HG03280 (cell line): Measurements from ENCODE around the gene DCDC2C.
"Not testable (repeated sequence)": the region's sequence is repeated elsewhere in the genome, so short reads cannot be mapped to it uniquely, and the experiment has no call there.

Experiments used
- ATAC-seq: cut with Tn5 transposase; IDR thresholded peaks from one replicate; pipeline ENCODE4 v1.9.1; 2021; ENCODE audit warnings: mild to moderate bottlenecking, moderate library complexity; ENCODE audit not compliant: unreplicated experiment

DCDC2C gene

DNA sequence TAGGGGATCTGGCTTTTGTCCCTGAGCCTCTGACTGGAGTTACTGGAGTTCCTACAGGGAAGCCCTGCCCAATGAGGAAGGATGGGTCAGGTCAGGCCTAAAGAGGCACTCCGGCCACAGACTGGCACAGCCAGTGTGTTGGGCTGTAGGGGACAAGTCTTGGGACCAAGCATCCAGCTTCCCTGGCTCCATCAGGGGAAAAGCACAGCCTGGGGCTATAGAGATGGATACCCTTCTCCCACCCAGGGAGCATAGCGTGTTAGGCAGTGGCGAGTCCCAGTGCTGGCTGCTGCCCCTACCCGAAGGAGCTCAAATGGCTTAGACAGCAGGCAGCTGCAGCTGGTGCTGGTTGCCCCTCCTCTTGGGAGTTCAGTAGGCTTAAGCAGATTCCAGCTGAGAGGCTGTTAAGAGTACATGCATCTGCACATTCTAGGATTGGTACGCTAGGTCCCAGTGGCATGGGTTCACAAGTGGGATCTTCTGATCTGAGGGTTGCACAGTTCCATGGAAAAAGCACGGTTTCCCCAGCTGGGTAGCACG, 111.4 kb downstream of the DCDC2C start:
- no peak for ATAC-seq

- not testable (repeated sequence) for ATAC-seq
These were observed 113.8 kb downstream of the DCDC2C start for GRCh38 chr2:3817144-3817543.

GRCh38 chr2:3823748-3824147, 120.4 kb downstream of the DCDC2C start:
- ATAC-seq = no peak

DNA sequence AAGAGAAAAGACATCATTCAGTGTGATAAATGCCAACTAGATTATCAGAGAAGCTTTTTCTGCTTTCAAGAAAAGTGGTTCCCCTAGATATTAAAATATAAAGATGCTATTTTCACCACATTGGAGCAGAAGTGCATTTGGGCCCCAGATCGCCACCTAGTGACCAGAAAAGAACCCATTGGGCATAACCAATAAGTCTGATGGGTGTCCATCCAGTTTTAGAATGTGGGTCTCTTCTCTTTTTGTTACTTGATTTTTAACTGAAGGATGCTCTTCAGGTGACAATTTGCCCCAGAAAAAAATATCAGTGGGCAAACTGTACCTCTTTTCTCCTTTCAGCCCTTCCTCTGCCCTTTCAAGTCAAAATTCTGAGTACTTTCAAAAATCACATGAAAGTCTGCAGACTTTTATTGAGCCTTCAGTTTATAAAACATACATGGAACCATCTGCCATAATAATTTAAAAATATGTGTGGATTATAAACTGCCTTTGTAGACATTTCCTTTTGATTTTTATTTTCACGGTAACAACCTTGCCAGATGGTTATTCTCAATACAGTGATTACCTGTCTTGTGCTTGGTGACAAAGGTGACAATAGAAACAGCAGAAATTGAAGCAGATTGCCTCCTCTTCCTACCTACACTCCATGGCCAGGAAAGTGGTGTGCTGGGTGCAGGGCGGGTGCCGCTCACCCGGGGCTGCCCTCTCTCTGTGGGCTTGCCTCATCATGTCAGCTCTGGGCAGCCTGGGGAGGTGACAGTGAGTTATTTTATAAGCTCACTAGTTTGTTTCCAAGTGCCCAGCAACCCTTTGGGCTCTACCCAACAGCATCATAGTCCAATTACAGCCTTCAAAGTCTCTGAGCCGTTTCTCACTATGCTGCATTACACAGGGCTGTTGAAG, 124.5 kb downstream of the DCDC2C start:
- no peak for ATAC-seq

DNA sequence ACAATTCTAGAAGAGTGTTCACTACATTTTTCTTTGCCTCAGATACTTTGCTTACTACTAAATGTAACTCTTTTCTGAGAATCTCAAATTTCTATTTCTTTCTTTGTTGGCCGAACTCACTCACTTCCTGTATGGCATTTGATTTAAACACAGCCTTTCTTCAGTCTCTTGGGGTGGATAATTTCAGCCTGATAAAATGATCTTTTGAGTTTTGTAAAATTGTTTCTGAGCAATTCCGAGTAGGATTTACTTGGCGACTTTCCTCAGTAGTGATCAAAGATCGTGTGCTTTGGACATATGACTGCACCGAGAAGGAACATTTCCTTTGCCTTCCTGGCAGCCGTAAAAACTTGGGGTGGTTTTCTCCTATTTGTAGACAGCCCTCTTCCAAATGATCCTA, 127.4 kb downstream of the DCDC2C start:
- ATAC-seq = no peak

DNA sequence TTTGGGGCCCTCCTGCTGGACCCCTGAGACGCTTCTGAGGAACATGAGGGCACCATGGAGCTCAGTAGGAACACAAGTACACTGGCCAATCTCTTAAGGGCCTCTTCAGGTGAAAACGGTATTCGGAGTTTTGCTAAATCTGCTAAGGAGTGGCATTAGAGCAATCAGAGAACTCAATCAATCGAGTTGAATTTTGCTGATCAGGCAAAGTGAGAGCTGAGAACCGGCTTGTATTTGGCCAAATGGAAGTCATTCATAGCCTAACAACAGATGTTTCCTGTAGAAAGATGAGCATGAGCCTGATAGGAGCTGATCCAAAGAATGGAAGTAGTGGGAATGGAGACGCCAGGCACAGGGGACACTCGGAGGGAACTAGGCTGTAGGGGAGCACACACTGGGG, 133.7 kb downstream of the DCDC2C start:
- ATAC-seq = no peak

GRCh38 chr2:3838348-3838747, 135.0 kb downstream of the DCDC2C start:
- no peak for ATAC-seq

DNA sequence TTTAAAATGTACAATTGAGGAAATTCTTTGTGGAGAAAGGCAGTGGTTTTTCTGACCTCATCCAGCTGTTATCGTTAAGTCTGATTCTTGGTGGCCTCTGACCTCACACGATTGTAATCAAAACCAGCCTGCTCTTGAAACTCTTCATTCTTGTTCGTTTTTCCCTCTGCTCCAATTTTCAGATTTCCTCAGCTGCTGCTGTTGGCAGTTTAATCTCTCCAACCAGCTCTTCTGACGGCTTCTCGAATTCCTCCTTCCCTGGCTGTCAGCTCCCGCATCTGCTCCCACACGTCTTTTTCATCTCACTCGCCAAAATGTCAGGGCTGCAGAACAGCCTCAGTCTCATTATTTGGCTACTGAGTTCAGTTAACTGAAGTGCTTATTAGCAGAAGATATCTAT, 136.1 kb downstream of the DCDC2C start:
- ATAC-seq = no peak

- ATAC-seq = no peak
These were observed 137.3 kb downstream of the DCDC2C start for GRCh38 chr2:3840611-3841155.

- no peak for ATAC-seq
These were observed 144.2 kb downstream of the DCDC2C start for GRCh38 chr2:3847397-3848052.

- no peak for ATAC-seq
These were observed 145.4 kb downstream of the DCDC2C start for GRCh38 chr2:3848776-3849175.

DNA sequence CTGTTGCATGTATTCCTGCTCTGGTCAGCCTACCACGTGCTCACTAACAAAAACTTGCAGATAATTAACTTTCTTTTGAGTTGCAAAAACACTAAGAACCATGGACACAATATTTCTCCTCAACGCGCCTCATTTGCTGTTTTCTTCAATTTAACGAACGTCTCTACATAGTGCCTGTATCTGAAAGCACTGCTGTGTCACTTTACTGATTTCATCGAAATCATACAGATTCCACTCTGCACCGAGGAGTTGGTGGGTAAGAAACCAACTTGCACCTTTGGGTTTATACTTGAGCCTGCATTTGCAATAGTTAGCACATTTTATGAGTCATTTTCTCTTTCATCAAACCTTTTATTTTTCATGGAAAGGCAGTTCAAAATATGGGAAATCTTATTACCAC, 145.8 kb downstream of the DCDC2C start:
- no peak for ATAC-seq

DNA sequence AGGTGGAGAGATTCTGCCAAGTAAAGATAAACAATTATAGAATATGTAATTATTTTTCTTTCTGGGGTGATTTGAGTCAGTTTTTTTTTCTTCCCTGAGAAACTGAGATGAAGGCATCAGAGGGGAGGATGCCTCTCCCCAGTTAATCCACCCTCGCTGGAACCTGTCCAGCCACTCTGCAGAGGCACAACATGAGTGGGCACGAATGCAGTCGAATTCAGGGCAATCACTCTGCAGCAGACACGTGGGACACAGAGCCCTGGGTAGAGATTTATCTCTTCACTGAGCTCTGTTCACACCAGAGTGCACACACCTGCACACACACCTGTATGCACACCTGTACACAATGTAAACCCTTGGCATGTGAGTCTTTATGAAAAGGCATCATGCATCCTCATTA, 154.2 kb downstream of the DCDC2C start:
- ATAC-seq = no peak

DNA sequence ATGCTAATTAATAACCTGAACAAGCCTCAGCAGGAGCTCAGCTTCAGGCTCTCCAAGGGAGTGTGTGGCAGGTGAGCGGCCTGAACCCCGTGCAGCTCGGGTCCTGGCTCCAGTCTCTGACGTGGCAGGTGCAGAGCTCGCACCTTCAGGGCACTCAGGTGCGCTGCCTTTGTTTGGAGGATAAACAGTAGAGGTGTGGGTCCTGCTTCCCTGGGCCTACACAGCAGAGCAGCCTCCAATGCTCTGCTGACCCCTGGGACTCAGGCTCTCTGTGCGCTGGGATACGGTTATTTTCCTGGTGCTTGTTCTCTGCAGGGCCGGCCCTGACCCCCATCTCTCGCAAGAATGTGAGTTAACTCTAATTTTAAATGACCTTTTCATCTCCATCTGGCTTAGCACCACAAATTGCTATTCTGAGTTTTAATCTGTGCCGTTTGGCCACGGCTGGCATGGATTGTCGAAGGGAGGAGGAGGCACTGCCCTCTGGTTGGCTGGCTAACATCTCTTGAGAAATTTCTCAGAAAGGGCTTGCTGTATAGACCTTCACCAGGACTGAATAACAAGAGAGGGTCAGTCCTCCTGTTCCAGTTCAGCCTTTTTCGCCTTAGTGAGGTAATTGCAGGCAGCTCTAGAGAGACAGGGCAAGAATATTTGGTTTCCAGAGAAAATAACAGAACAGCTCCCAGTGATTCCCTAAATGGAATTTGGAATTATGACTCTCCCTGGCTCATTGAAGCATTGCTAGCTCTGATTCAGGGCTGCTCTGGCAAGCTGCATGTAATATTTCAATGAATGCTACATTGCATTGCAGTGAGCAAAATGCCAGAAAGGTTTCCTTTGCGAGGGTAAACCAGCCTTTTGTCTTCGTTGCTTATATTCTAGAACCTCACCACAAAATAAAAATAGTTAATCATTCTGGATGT, 161.8 kb downstream of the DCDC2C start:
- ATAC-seq = no peak

DNA sequence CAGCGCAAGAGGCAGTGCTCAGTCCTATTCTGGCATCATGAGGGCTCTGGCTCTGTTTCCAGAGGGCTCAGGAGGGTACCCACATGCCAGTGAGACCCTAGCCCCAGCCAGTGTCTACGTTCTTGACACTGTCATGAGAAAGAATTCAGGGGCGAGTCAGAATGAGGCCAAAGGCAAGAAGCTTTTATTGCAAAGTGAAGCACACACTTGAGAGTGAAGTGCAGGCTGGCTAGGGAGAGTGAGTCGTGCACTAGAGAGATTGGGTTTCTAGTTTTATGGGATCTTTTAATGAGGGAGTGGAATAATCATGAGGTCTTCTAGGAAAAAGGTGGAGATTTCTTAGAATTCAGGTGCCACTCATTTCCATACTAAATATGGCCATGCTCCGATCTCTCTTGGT, 164.1 kb downstream of the DCDC2C start:
- ATAC-seq = no peak

- ATAC-seq = no peak
These were observed 164.8 kb downstream of the DCDC2C start for GRCh38 chr2:3868012-3868805.

GRCh38 chr2:3870222-3870621, 166.8 kb downstream of the DCDC2C start:
- ATAC-seq = no peak

- ATAC-seq = no peak
These were observed 167.6 kb downstream of the DCDC2C start for GRCh38 chr2:3871002-3871401.

DNA sequence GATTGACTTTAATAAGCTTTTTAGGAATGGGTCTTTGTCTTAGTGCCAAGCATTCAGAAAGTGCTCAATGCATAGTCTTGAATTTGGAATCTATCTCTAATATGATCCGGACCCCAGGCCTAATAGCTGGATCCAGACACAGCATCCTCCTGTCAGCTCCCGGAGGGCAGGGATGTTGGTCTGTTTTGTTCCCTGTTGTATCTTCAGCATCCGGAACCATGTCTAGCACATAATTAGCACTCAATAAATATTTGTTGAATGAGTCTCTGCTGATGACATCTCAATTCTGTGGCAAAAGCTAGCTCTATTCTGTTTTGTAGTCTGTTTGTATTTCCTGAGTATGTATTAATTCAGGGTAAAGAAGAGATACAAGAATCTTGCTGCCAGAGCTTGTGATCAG, 169.1 kb downstream of the DCDC2C start:
- no peak for ATAC-seq

DNA sequence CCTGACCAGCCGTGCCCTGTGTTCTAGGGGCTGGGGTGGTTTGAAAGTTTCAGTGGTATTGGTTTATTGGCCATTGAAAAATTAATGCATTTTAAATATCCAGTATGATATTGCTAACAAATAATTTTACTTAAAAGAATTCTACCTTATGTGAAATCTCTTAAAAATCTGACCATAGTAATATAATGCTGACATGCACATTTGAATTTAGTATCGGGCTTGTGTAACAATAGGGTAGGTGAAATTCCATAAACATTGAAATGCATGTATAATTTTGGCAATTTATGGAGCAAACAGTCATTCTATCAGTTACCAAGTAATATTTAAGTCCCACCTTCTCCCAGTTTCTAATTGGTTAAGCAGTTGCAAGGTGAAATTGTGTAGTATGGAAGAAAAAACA, 170.5 kb downstream of the DCDC2C start:
- no peak for ATAC-seq
